Small intestine (tissue), 7 donors: ENCODE results near the gene STAT5A. TPM values are rescaled to one million over a fixed set of nuclear protein-coding genes. Genes with fewer than 3 reads are reported as not detected.
"Not testable (repeated sequence)": the region's sequence is repeated elsewhere in the genome, so short reads cannot be mapped to it uniquely, and the experiment has no call there.

Source experiments
- DNase-seq, 2 donors: peaks; one replicate each; pipeline versions ENCODE4 v3.0.0 to v3.0.0-alpha.2; 2013
- FAIRE-seq: peaks from 2 replicates; lab custom pipeline; 2012; peaks lifted over from hg19 to GRCh38; lab: Jason Lieb, UNC
- H3K27ac ChIP-seq, 3 donors: one replicate each; pipeline ENCODE4 v1.5.1; 2013; ENCODE audit warnings: low read length in 2 of 3, mild to moderate bottlenecking in 2 of 3, control low read depth in 1 of 3, inconsistent platforms in 1 of 3, low read depth in 1 of 3, moderate library complexity in 1 of 3
- H3K27me3 ChIP-seq, 3 donors: one replicate each; pipeline ENCODE4 v1.6.1; 2013; ENCODE audit warnings: low read length in 3 of 3, inconsistent platforms in 1 of 3; ENCODE audit not compliant: control insufficient read depth in 3 of 3, insufficient read depth in 3 of 3
- H3K36me3 ChIP-seq, 3 donors: one replicate each; pipeline ENCODE4 v1.6.1; 2013; ENCODE audit warnings: low read length in 3 of 3, inconsistent platforms in 1 of 3, low read depth in 1 of 3, mild to moderate bottlenecking in 1 of 3, moderate library complexity in 1 of 3; ENCODE audit not compliant: control insufficient read depth in 3 of 3, insufficient read depth in 2 of 3
- H3K4me1 ChIP-seq, 3 donors: one replicate each; pipeline ENCODE4 v1.6.1; 2013; ENCODE audit warnings: low read length in 2 of 3, inconsistent platforms in 1 of 3, low read depth in 1 of 3, mild to moderate bottlenecking in 1 of 3, moderate library complexity in 1 of 3; ENCODE audit not compliant: control insufficient read depth in 3 of 3, insufficient read depth in 2 of 3
- H3K4me3 ChIP-seq, 3 donors: one replicate each; pipeline ENCODE4 v1.5.1; 2013; ENCODE audit warnings: low read length in 3 of 3, control low read depth in 1 of 3, inconsistent platforms in 1 of 3, low read depth in 1 of 3, mild to moderate bottlenecking in 1 of 3, moderate library complexity in 1 of 3
- H3K9me3 ChIP-seq, 2 donors: one replicate each; pipeline ENCODE4 v1.6.1; 2013; ENCODE audit warnings: low read depth in 1 of 2, low read length in 1 of 2; ENCODE audit not compliant: control insufficient read depth in 2 of 2, insufficient read depth in 1 of 2
- WGBS, 3 donors: extraction: QIAGEN DNeasy Blood & Tissue Kit; methylation state at CpG; one replicate each; pipeline ENCODE4 v1.1.7; 2013; 5-methylcytosine and 5-hydroxymethylcytosine counted together
- polyA plus RNA-seq, 4 donors: library from polyadenylated mRNA; stranded (reverse) in 3 of 4; unstranded in 1 of 4; fragments of 200-250 nt in 3 of 4; fragments of 120-200 nt in 1 of 4; gene quantifications; one replicate each; pipeline versions ENCODE4 v1.2.1 to v1.2.3, GENCODE V29; 2013
- donor health status: healthy with polysubstance abuse.
- donor health status: control.
- donor health status: control.
- donor health status: Bipolar disorder and iron deficiency.
- donor health status: healthy.

Gene STAT5A
- polyA plus RNA-seq, 4 donors = 2.7 to 18.3 (median 12.1) TPM

DNA sequence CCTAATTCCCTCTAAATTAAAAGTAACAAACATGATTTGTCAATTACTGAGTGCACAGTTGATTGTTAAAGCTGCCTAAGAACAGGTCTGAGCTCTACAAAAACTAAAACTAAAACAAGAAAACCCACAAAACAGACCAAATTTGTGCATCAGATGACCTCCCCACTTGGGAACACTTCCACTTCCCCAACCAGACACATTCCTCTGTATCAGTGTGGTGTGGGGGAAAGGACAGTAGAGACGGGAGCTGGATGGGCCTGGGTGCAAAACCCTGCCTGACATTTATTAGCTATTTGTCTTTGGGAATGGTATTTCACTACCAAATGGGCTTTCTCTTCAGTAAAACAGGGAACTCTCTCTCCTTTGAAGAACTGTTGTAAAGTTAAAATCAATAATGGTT, 70.1 kb downstream of the STAT5A start:
- H3K36me3 ChIP-seq = peaks cover 0 to 21% (median 0%) of the 10 kb centered on the region in 3 donors
- H3K27me3 ChIP-seq = no peaks in the 10 kb centered on the region
- H3K9me3 ChIP-seq = no peaks in the 10 kb centered on the region
- H3K4me3 ChIP-seq = no peak overlapping the region
- 65 to 92% (median 71%) methylated on average over 1 of the region's 1 CpG for WGBS, 3 donors
- no peak for FAIRE-seq
- no peak overlapping the region for H3K27ac ChIP-seq
- H3K4me1 ChIP-seq = peaks cover 0 to 11% (median 7%) of the 10 kb centered on the region in 3 donors
- DNase-seq = no peak

DNA sequence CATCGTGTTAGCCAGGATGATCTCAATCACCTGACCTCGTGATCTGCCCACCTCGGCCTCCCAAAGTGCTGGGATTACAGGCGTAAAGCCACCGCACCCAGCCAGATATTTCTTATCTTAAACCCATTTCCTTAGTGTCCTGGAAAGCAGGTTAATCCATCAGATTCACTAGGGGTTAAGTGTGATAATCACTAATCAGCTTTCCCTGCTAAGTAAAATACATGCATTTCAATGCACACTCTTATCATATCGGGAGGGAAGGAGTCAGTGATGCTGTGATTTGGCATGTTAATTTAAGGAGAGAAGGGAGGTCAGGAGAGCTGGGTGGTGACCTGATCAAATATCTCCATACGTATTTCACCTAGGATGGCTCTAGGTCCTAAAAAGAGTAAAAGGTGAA, 70.8 kb downstream of the STAT5A start:
- Histone ChIP-seq H3K4me3 (no peak overlapping the region), H3K9me3 (no peaks in the 10 kb centered on the region), H3K27me3 (no peaks in the 10 kb centered on the region), H3K4me1 (peaks cover 0 to 11% (median 7%) of the 10 kb centered on the region in 3 donors), H3K27ac (no peak overlapping the region), H3K36me3 (peaks cover 0 to 19% (median 0%) of the 10 kb centered on the region in 3 donors)
- 87 to 91% (median 90%) methylated on average over 7 of the region's 7 CpGs for WGBS, 3 donors
- no peak for FAIRE-seq
- DNase-seq = no peak

DNA sequence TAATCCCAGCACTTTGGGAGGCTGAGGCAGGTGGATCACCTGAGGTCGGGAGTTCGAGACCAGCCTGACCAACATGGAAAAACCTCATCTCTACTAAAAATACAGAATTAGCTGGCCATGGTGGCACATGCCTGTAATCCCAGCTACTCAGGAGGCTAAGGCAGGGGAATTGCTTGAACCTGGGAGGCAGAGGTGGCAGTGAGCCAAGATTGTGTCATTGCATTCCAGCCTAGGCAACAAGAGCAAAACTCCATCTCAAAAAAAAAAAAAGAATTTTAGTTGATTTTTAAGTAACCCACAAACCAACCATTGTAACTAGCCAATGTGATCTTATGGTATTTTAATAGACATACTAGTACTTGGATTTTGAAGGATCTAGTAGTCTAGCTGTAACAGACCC, 72.1 kb downstream of the STAT5A start:
- H3K4me1 ChIP-seq = peaks cover 0 to 16% (median 7%) of the 10 kb centered on the region in 3 donors
- WGBS, 3 donors = 96 to 100% (median 96%) methylated on average over 2 of the region's 2 CpGs
- peaks cover 0 to 19% (median 5%) of the 10 kb centered on the region in 3 donors for H3K36me3 ChIP-seq
- not testable (repeated sequence) for H3K27me3 ChIP-seq, FAIRE-seq, H3K4me3 ChIP-seq, DNase-seq, H3K27ac ChIP-seq, H3K9me3 ChIP-seq

Other genes with a start within 250 kb of the STAT5A start
- gene C17orf113, start 237.9 kb upstream of the STAT5A start, polyA plus RNA-seq = 1 to 10 TPM in 1 of 4 donors, under 1 TPM in 3; 0.22 to 3.4 (median 0.52) TPM
- 1 to 10 TPM in 1 of 4 donors, under 1 TPM in 1, not detected in 2; 0.31 to 2.3 TPM for gene ZNF385C, start 190.0 kb upstream of the STAT5A start, polyA plus RNA-seq
- 10 to 100 TPM; 11.4 to 33.8 (median 13.7) TPM for gene DHX58, start 175.8 kb upstream of the STAT5A start, polyA plus RNA-seq
- gene KAT2A, start 167.1 kb upstream of the STAT5A start, polyA plus RNA-seq = 10 to 100 TPM in 3 of 4 donors, 1 to 10 TPM in 1; 8.6 to 40.1 (median 26.2) TPM
- gene HSPB9, start 165.7 kb upstream of the STAT5A start, polyA plus RNA-seq = under 1 TPM in 2 of 4 donors, not detected in 2; 0.04 to 0.37 TPM
- gene RAB5C, start 133.5 kb upstream of the STAT5A start, polyA plus RNA-seq = 100 to 1,000 TPM; 177 to 211 (median 199) TPM
- under 1 TPM in 2 of 4 donors, not detected in 2; 0.18 to 0.22 TPM for gene KCNH4, start 107.4 kb upstream of the STAT5A start, polyA plus RNA-seq
- not detected for gene HCRT, start 103.0 kb upstream of the STAT5A start, polyA plus RNA-seq
- gene GHDC, start 94.0 kb upstream of the STAT5A start, polyA plus RNA-seq = 10 to 100 TPM; 10.5 to 35.1 (median 20.3) TPM
- 10 to 100 TPM; 13.4 to 53.6 (median 20.1) TPM for gene STAT5B, start 12.1 kb upstream of the STAT5A start, polyA plus RNA-seq
- gene STAT3, start 99.9 kb downstream of the STAT5A start, polyA plus RNA-seq = 100 to 1,000 TPM in 1 of 4 donors, 10 to 100 TPM in 3; 49.0 to 132 (median 66.1) TPM
- 10 to 100 TPM in 3 of 4 donors, 1 to 10 TPM in 1; 2.7 to 81.0 (median 16.3) TPM for gene CAVIN1, start 134.8 kb downstream of the STAT5A start, polyA plus RNA-seq
- gene ATP6V0A1, start 170.4 kb downstream of the STAT5A start, polyA plus RNA-seq = 100 to 1,000 TPM in 1 of 4 donors, 10 to 100 TPM in 3; 38.7 to 125 (median 69.2) TPM
- gene NAGLU, start 247.7 kb downstream of the STAT5A start, polyA plus RNA-seq = 10 to 100 TPM; 25.3 to 47.0 (median 32.7) TPM